Fibroblast of skin of right quadriceps (primary cell): ENCODE measurements around the gene IDH3G.

Experiments used
- DNase-seq: peaks from one replicate; pipeline ENCODE4 v3.0.0-alpha.2; 2013

IDH3G gene

GRCh38 chrX:153814591-153815315, 20.6 kb upstream of the IDH3G start:
- DNase-seq: no peak

GRCh38 chrX:153813161-153813560, 19.0 kb upstream of the IDH3G start:
- no peak for DNase-seq

GRCh38 chrX:153812220-153812619, 18.0 kb upstream of the IDH3G start:
- no peak for DNase-seq

- no peak for DNase-seq
Measured at GRCh38 chrX:153807976-153808375, 13.8 kb upstream of the IDH3G start.

- no peak for DNase-seq
Measured at GRCh38 chrX:153806999-153807575, 12.9 kb upstream of the IDH3G start.

GRCh38 chrX:153805436-153805835, 11.3 kb upstream of the IDH3G start:
- DNase-seq: no peak

- DNase-seq: no peak
Measured at GRCh38 chrX:153804621-153805020, 10.4 kb upstream of the IDH3G start.

GRCh38 chrX:153804100-153804595, 10.0 kb upstream of the IDH3G start:
- no peak for DNase-seq

- no peak for DNase-seq
Measured at GRCh38 chrX:153803211-153804099, 9.3 kb upstream of the IDH3G start.

- no peak for DNase-seq
Measured at GRCh38 chrX:153802513-153803045, 8.4 kb upstream of the IDH3G start.

GRCh38 chrX:153801669-153802068, 7.5 kb upstream of the IDH3G start:
- DNase-seq: no peak

- DNase-seq: no peak
Measured at GRCh38 chrX:153800746-153801145, 6.6 kb upstream of the IDH3G start.

GRCh38 chrX:153800177-153800722, 6.1 kb upstream of the IDH3G start:
- DNase-seq: no peak

GRCh38 chrX:153799326-153799725, 5.2 kb upstream of the IDH3G start:
- DNase-seq: no peak

- DNase-seq: no peak
Measured at GRCh38 chrX:153797415-153798015, 3.3 kb upstream of the IDH3G start.

- no peak for DNase-seq
Measured at GRCh38 chrX:153794897-153795816, 982 bp upstream of the IDH3G start.

- no peak for DNase-seq
Measured at GRCh38 chrX:153793291-153793690, 884 bp downstream of the IDH3G start.

GRCh38 chrX:153792368-153792767, 1.8 kb downstream of the IDH3G start:
- DNase-seq: no peak

GRCh38 chrX:153791104-153791852, 2.9 kb downstream of the IDH3G start:
- DNase-seq: no peak

GRCh38 chrX:153789654-153790053, 4.5 kb downstream of the IDH3G start:
- DNase-seq: no peak

GRCh38 chrX:153786669-153787068, 7.5 kb downstream of the IDH3G start:
- DNase-seq: no peak
